GM18505 (cell line): ENCODE measurements around the gene FXR2.
"Not testable (repeated sequence)": the region's sequence is repeated elsewhere in the genome, so short reads cannot be mapped to it uniquely, and the experiment has no call there.

Source experiments
- ATAC-seq: cut with Tn5 transposase; IDR thresholded peaks from one replicate; pipeline ENCODE4 v1.9.1; 2021; ENCODE audit not compliant: unreplicated experiment
- POLR2A ChIP-seq: IDR thresholded peaks from 4 replicates; pipeline ENCODE4 v1.6.1; 2011; ENCODE audit warnings: borderline replicate concordance; ENCODE audit not compliant: insufficient read depth, insufficient read length; ENCODE audit errors: extremely low read depth

The FXR2 gene

GRCh38 chr17:7640783-7641182, 26.1 kb upstream of the FXR2 start:
- TF ChIP-seq POLR2A = no peak
- no peak for ATAC-seq

DNA sequence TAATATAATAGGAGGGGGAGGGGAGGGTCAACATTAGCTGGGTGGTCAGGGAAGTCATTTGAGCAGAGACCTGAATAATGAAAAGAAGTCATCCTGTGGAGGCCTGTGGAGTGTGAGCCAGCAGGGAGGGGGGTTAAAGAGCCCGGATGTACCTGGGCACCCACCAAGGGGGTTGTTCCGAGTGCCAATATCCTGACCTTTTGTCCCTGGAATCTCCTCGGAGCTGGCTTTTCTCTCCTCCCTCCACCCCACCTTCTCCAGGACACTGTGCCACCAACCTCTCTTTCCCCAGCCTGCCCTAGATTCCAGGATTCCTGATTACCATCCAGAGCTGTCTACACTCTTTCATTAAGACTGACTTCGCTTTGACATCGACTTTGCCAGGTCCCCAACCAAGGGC, 21.5 kb upstream of the FXR2 start:
- ATAC-seq = no peak
- no peak for TF ChIP-seq POLR2A

DNA sequence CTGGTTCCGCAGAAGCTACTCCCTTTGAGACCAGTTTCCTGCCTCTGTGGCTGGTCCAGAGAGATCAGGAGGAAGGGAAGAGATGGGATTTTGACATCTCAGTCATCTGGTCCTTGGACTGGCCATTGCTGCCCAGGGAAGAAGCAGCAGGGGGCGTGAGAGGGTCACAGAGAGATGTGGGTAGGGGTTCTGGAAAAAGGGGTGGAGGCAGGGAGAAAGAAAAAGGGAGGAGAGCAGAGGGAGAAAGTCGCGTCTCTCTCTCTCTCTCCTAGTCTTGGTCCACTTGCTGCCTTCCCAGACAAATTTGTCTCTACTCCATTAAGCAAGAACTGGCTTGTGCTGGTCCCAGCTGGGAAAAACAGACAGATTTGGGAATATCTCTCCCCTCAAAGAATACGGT, 19.7 kb upstream of the FXR2 start:
- TF ChIP-seq POLR2A = no peak
- ATAC-seq = no peak

GRCh38 chr17:7633093-7633492, 18.4 kb upstream of the FXR2 start:
- TF ChIP-seq POLR2A = no peak
- no peak for ATAC-seq

GRCh38 chr17:7632492-7632894, 17.8 kb upstream of the FXR2 start:
- ATAC-seq = no peak
- TF ChIP-seq POLR2A = no peak

DNA sequence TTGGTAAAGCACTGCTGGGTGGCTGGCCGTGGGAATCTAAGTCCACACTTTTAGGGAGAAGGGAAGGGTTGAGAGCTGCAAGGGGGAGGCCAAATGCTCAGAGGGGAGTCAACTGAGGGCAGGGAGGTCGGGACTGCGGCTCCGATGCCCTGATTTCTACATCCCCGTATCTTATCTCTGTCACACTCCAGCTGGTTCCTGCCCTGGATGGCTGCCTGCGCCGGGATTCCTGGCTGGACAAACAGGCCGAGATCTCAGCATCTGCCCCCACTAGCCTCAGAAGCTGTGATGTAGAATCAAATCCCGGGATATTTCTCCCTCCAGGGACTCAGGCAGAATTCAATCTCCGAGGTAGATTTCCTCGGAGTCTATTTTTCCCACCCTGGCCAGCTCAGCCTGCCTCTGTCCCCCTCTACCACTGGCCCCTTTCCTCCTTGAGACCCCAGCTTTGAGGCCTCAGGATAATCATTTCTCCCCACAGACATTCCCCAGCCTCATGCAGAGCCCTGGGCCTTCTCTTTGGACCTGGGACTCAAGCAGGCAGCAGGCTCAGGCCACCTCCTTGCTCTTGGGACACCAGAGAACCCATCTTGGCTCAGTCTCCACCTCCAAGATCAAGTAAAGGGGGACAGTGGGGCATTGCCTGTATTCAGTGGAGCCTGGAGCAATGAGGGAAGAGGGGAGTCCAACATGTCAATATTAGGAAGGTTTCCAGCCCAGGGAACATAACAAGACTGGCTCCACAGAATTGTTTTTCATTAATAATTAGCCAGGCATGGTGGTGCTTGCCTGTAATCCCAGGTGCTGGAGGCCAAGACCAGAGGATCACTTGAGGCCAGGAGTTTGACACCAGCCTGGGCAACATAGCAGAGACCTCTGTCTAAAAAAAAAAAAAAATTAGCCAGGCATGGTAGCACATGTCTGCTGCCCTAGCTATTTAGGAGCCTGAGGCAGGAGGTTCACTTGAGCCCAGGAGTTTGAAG, 17.0 kb upstream of the FXR2 start:
- no peak for TF ChIP-seq POLR2A
- no peak for ATAC-seq

GRCh38 chr17:7629939-7630571, 15.4 kb upstream of the FXR2 start, which contains the start of gene SHBG:
SHBG (plus strand) TSS chr17:7630135; CDS start chr17:7630173, 38 bp downstream.
- no peak for TF ChIP-seq POLR2A
- ATAC-seq = no peak

GRCh38 chr17:7627250-7628121, 12.8 kb upstream of the FXR2 start, which contains the start of gene SAT2:
SAT2 (minus strand) TSS chr17:7627821; CDS start chr17:7627635, 186 bp downstream.
- peak; percentile 81 for ATAC-seq
- peak; percentile 81 for TF ChIP-seq POLR2A

DNA sequence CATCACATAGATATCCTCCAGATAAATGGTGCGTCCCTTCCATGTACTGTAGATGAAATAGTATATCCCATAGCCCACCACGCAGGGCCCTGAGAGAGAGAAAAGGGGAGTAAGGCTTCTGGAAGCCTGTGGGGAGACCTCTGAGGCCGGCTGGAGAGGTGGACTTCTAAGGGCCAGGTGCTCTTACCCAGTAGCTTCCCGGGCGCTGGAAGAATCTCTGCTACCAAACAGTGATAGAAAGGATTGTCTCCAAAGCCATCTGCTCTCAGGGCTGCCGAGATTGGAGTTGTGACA, 12.2 kb upstream of the FXR2 start:
- TF ChIP-seq POLR2A = no peak
- no peak for ATAC-seq

DNA sequence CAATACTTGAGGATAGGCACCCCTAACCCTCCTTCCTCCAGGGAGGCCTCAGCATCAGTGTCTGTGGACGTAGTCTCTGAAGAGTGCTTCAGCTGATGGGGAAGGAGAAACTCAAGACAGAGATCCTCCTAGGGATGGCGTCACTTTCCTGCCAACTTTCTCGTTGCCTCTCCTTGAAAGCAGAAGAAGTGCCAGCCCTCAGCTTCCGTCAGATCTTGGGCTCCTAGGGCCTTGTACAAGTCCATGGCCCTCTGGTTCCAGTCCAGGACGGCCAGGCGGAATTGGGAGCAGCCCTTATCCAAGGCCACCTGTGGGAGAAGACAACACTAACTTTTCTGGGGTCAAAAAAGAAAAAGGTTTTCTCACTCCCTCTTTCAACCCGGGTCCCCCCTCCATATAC, 11.6 kb upstream of the FXR2 start:
- TF ChIP-seq POLR2A = no peak
- ATAC-seq = no peak

DNA sequence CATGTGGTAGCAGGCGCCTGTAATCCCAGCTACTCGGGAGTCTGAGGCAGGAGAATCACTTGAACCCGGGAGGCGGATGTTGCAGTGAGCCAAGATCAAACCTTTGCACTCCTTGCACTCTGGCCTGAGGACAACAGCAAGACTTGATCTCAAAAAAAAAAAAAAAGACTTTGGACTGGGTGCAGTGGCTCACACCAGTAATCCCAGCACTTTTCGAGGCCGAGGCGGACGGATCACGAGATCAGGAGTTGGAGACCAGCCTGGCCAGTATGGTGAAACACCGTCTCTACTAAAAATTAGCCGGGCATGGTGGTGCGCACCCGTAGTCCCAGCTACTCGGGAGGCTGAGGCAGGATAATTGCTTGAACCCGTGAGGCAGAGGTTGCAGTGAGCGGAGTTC, 11.1 kb upstream of the FXR2 start:
- ATAC-seq = not testable (repeated sequence)

GRCh38 chr17:7623661-7624060, 9.0 kb upstream of the FXR2 start:
- ATAC-seq = no peak

GRCh38 chr17:7620835-7621234, 6.1 kb upstream of the FXR2 start:
- TF ChIP-seq POLR2A = no peak
- ATAC-seq = no peak

More at GRCh38 chr17:7623661-7624060, 9.0 kb upstream of the FXR2 start:
- TF ChIP-seq POLR2A = no peak
